Liver (tissue), 9 donors: Measurements from ENCODE around the gene CCDC61. TPM values are rescaled to one million over a fixed set of nuclear protein-coding genes. Genes with fewer than 3 reads are reported as not detected.

Source experiments
- DNase-seq: peaks from one replicate; pipeline ENCODE4 v3.0.0-alpha.2; 2017; ENCODE audit warnings: low spot score
- H3K27ac ChIP-seq, 2 donors: one replicate each; pipeline ENCODE4 v1.7.0; 2013; ENCODE audit warnings: inconsistent platforms in 2 of 2, low read length in 2 of 2, control low read depth in 1 of 2, low read depth in 1 of 2, mild to moderate bottlenecking in 1 of 2
- H3K27me3 ChIP-seq, 4 donors: one replicate each; pipeline versions ENCODE4 v1.6.1 to v1.7.0; 2013; ENCODE audit warnings: low read length in 3 of 4, inconsistent platforms in 1 of 4, mild to moderate bottlenecking in 1 of 4, moderate library complexity in 1 of 4; ENCODE audit not compliant: control insufficient read depth in 4 of 4, insufficient read depth in 4 of 4
- H3K36me3 ChIP-seq, 4 donors: one replicate each; pipeline versions ENCODE4 v1.6.1 to v1.7.0; 2013; ENCODE audit warnings: low read length in 3 of 4, mild to moderate bottlenecking in 3 of 4, low read depth in 1 of 4, moderate library complexity in 1 of 4; ENCODE audit not compliant: control insufficient read depth in 4 of 4, insufficient read depth in 3 of 4
- H3K4me1 ChIP-seq, 4 donors: one replicate each; pipeline versions ENCODE4 v1.6.1 to v1.7.0; 2013; ENCODE audit warnings: low read length in 3 of 4, mild to moderate bottlenecking in 3 of 4, moderate library complexity in 1 of 4; ENCODE audit not compliant: control insufficient read depth in 4 of 4, insufficient read depth in 4 of 4
- H3K4me3 ChIP-seq, 3 donors: one replicate each; pipeline versions ENCODE4 v1.6.1 to v1.7.0; 2013; ENCODE audit warnings: low read length in 3 of 3, control low read depth in 1 of 3, low read depth in 1 of 3, mild to moderate bottlenecking in 1 of 3
- H3K9ac ChIP-seq, 2 donors: one replicate each; pipeline ENCODE4 v1.7.0; 2013; ENCODE audit warnings: low read length in 2 of 2, mild to moderate bottlenecking in 2 of 2, moderate library complexity in 2 of 2, control low read depth in 1 of 2, low read depth in 1 of 2
- H3K9me3 ChIP-seq, 4 donors: one replicate each; pipeline versions ENCODE4 v1.6.1 to v1.7.0; 2013; ENCODE audit warnings: low read length in 3 of 4; ENCODE audit not compliant: control insufficient read depth in 4 of 4
- ATF3 ChIP-seq: IDR thresholded peaks from 2 replicates; pipeline ENCODE4 v1.6.1; 2016; ENCODE audit warnings: antibody characterized with exemption
- EGR1 ChIP-seq, 2 donors: IDR thresholded peaks; 2 replicates each; pipeline ENCODE4 v1.6.1; 2016 to 2018; ENCODE audit warnings: antibody characterized with exemption in 2 of 2, low read depth in 2 of 2
- FOXA1 ChIP-seq: IDR thresholded peaks from 2 replicates; pipeline ENCODE4 v1.6.1; 2016; ENCODE audit warnings: antibody characterized with exemption
- GABPA ChIP-seq, 2 donors: IDR thresholded peaks in 1 of 2; conservative IDR thresholded peaks in 1 of 2; 2 replicates each; pipeline ENCODE4 v1.6.1; 2016; ENCODE audit warnings: antibody characterized with exemption in 2 of 2, mild to moderate bottlenecking in 1 of 2, moderate library complexity in 1 of 2
- HNF4A ChIP-seq, 2 donors: conservative IDR thresholded peaks; 2 replicates each; pipeline ENCODE4 v1.6.1; 2016; ENCODE audit warnings: antibody characterized with exemption in 2 of 2, mild to moderate bottlenecking in 2 of 2
- JUND ChIP-seq, 2 donors: IDR thresholded peaks; 2 replicates each; pipeline ENCODE4 v1.6.1; 2016; ENCODE audit warnings: antibody characterized with exemption in 2 of 2
- MAX ChIP-seq: IDR thresholded peaks from 2 replicates; pipeline ENCODE4 v1.6.1; 2016; ENCODE audit warnings: antibody characterized with exemption
- NR2F2 ChIP-seq: IDR thresholded peaks from 2 replicates; pipeline ENCODE4 v1.6.1; 2016; ENCODE audit warnings: antibody characterized with exemption
- RAD21 ChIP-seq, 2 donors: IDR thresholded peaks; 2 replicates each; pipeline ENCODE4 v1.6.1; 2016; ENCODE audit warnings: antibody characterized with exemption in 2 of 2, mild to moderate bottlenecking in 2 of 2
- REST ChIP-seq: IDR thresholded peaks from 2 replicates; pipeline ENCODE4 v1.6.1; 2016; ENCODE audit warnings: antibody characterized with exemption, mild to moderate bottlenecking
- RXRA ChIP-seq, 2 donors: IDR thresholded peaks; 2 replicates each; pipeline ENCODE4 v1.6.1; 2017 to 2018; ENCODE audit warnings: antibody characterized with exemption in 2 of 2, mild to moderate bottlenecking in 1 of 2
- SP1 ChIP-seq: IDR thresholded peaks from 2 replicates; pipeline ENCODE4 v1.6.1; 2018; ENCODE audit warnings: antibody characterized with exemption, mild to moderate bottlenecking
- TAF1 ChIP-seq: conservative IDR thresholded peaks from 2 replicates; pipeline ENCODE4 v1.6.1; 2016; ENCODE audit warnings: antibody characterized with exemption, mild to moderate bottlenecking
- ZBTB33 ChIP-seq: IDR thresholded peaks from 2 replicates; pipeline ENCODE4 v1.6.1; 2016; ENCODE audit warnings: antibody characterized with exemption
- WGBS: extraction: QIAGEN DNeasy Blood & Tissue Kit; methylation state at CpG from one replicate; pipeline ENCODE4 v1.1.7; 2013; 5-methylcytosine and 5-hydroxymethylcytosine counted together
- polyA plus RNA-seq, 2 donors: library from polyadenylated mRNA; stranded (reverse) in 1 of 2; unstranded in 1 of 2; fragments of 200-250 nt in 1 of 2; fragments of >200 nt in 1 of 2; fragmentation: Nextera tagmentation in 1 of 2; extraction: Ambion mirVana in 1 of 2; gene quantifications; one replicate each; pipeline versions ENCODE4 v1.2.1 to v1.2.3, GENCODE V29; 2013 to 2015
- total RNA-seq, 2 donors: library from RNA; depleted of rRNA; stranded (reverse); fragments of >200 nt; gene quantifications; one replicate each; pipeline ENCODE4 v1.2.3, GENCODE V29; 2014
- donor health status: healthy.
- donor health status: healthy.
- donor health status: healthy.
- donor health status: healthy.
- donor health status: healthy.

The CCDC61 gene
- total and polyA plus RNA-seq, 4 donors = 1.7 to 6.3 (median 2.9) TPM

- no peak overlapping the region for H3K9ac ChIP-seq
- no peaks in the 10 kb centered on the region for H3K9me3 ChIP-seq
- H3K4me3 ChIP-seq = no peak overlapping the region
- WGBS = 83% methylated on average over 3 of the region's 3 CpGs
- TF ChIP-seq GABPA (IDR thresholded peaks at IDR 0.05 in 1 of 2, conservative IDR thresholded peaks at IDR 0.05 in 1 of 2) (no peak), FOXA1 (no peak), NR2F2 (no peak), REST (no peak), HNF4A (conservative IDR thresholded peaks at IDR 0.05) (no peak), ZBTB33 (no peak), TAF1 (no peak), MAX (no peak), JUND (IDR thresholded peaks at IDR 0.05) (no peak), RXRA (IDR thresholded peaks at IDR 0.05) (no peak), RAD21 (IDR thresholded peaks at IDR 0.05) (no peak), SP1 (no peak)
- no peaks in the 10 kb centered on the region for H3K36me3 ChIP-seq
- H3K27me3 ChIP-seq = peaks cover 0 to 16% (median 0%) of the 10 kb centered on the region in 4 donors
- no peak for DNase-seq
- H3K4me1 ChIP-seq = no peaks in the 10 kb centered on the region
- no peak overlapping the region for H3K27ac ChIP-seq
Measured at GRCh38 chr19:46058778-46059177, 63.5 kb downstream of the CCDC61 start.

- Histone ChIP-seq H3K4me1 (no peaks in the 10 kb centered on the region), H3K9ac (no peak overlapping the region), H3K27ac (no peak overlapping the region), H3K27me3 (peaks cover 0 to 16% (median 0%) of the 10 kb centered on the region in 4 donors), H3K9me3 (no peaks in the 10 kb centered on the region), H3K4me3 (no peak overlapping the region), H3K36me3 (no peaks in the 10 kb centered on the region)
- no peak for TF ChIP-seq GABPA (IDR thresholded peaks at IDR 0.05 in 1 of 2, conservative IDR thresholded peaks at IDR 0.05 in 1 of 2)
- TF ChIP-seq JUND (IDR thresholded peaks at IDR 0.05) = no peak
- no peak for TF ChIP-seq ATF3
- TF ChIP-seq RAD21 (IDR thresholded peaks at IDR 0.05) = no peak
- no peak for TF ChIP-seq MAX
- TF ChIP-seq NR2F2 = no peak
- no peak for TF ChIP-seq EGR1 (IDR thresholded peaks at IDR 0.05; ENCODE audit: low read depth in 2 of 2)
- no peak for DNase-seq
- WGBS = 84% methylated on average over 2 of the region's 2 CpGs
Measured at GRCh38 chr19:46060012-46060411, 64.7 kb downstream of the CCDC61 start.
